PC-3 (cell line): Measurements from ENCODE around the gene ENPP7.

Experiments
- CTCF ChIP-seq: fragments of 300-600 bp; sonication (generic); conservative IDR thresholded peaks from 2 replicates; pipeline ENCODE4 v1.5.1; 2017; ENCODE audit warnings: antibody characterized with exemption, low read depth, mild to moderate bottlenecking, low read length
- EZH2 ChIP-seq: fragments of 300-600 bp; sonication (generic); IDR thresholded peaks from one replicate; pipeline ENCODE4 v1.6.1; 2017; ENCODE audit warnings: antibody characterized with exemption, mild to moderate bottlenecking, low read length; ENCODE audit not compliant: unreplicated experiment
- EZH2phosphoT487 ChIP-seq: fragments of 300-600 bp; sonication (generic); IDR thresholded peaks from 2 replicates; pipeline ENCODE4 v1.6.1; 2018; ENCODE audit warnings: mild to moderate bottlenecking, antibody characterized with exemption, low read length, borderline replicate concordance

GRCh38 chr17:79741751-79742588 is 11.2 kb downstream of the ENPP7 start:
- TF ChIP-seq CTCF = peak; percentile 98
- TF ChIP-seq EZH2 = no peak
- no peak for TF ChIP-seq EZH2phosphoT487
